ENCODE data around the gene RBBP9.

DNA sequence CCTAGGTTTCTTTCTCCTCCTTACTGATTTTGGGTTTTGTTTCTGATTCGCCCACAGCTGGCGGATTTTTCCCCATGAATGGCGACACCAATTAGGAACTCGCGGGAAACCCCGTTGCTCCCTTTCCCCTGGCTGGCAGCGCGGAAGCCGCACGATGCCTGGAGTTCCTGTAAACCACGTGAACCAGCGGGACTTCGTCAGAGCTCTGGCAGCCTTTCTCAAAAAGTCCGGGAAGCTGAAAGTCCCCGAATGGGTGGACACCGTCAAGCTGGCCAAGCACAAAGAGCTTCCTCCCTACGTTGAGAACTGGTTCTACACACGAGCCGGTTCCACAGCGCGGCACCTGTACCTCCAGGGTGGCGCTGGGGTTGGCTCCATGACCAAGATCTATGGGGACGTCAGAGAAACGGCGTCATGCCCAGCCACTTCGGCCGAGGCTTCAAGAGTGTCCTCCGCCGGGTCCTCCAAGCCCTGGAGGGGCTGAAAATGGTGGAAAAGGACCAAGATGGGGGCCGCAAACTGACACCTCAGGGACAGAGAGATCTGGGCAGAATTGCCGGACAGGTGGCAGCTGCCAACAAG lies 7.5 kb upstream of the RBBP9 start:
- TF ChIP-seq EZH2phosphoT487 (IDR thresholded peaks at IDR 0.05; ENCODE audit: insufficient read depth, low read depth), result no peak
- TF ChIP-seq EZH2 (IDR thresholded peaks at IDR 0.05; ENCODE audit: insufficient read depth, poor library complexity, severe bottlenecking), result no peak
